Activated T-helper 1 cell treated with anti-CD3 and anti-CD28 coated beads, Interleukin-2, amount 50 U/mL, for 16 hours (primary cell): ENCODE results near the gene ERAS.
"Not testable (repeated sequence)": the region's sequence is repeated elsewhere in the genome, so short reads cannot be mapped to it uniquely, and the experiment has no call there.

Experiments used
- DNase-seq, 2 donors: peaks; one replicate each; pipeline ENCODE4 v3.0.0-alpha.2; 2020; ENCODE audit warnings: low read depth in 1 of 2, low spot score in 1 of 2

Gene ERAS

GRCh38 chrX:48794911-48795515 is 31.3 kb upstream of the ERAS start:
- DNase-seq, result no peak

DNA sequence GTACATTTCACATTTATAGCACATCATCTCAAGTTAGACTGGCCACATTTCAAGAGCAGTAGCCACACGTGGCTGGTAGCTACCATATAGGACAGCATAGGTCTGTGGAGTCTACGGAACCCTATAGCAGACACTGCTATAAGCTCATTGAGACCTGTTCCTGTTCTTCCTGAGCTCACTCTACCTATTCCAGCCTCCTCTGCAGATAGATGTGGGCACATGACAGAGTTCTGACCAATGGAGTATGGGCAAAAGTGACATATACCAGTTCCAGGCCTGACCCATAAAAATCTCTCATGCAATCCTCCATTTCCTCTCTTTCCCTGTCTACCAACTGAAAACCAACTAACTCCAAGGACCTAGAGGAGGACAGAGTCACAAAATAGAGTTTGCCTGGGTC is 28.0 kb upstream of the ERAS start:
- DNase-seq, result no peak

DNA sequence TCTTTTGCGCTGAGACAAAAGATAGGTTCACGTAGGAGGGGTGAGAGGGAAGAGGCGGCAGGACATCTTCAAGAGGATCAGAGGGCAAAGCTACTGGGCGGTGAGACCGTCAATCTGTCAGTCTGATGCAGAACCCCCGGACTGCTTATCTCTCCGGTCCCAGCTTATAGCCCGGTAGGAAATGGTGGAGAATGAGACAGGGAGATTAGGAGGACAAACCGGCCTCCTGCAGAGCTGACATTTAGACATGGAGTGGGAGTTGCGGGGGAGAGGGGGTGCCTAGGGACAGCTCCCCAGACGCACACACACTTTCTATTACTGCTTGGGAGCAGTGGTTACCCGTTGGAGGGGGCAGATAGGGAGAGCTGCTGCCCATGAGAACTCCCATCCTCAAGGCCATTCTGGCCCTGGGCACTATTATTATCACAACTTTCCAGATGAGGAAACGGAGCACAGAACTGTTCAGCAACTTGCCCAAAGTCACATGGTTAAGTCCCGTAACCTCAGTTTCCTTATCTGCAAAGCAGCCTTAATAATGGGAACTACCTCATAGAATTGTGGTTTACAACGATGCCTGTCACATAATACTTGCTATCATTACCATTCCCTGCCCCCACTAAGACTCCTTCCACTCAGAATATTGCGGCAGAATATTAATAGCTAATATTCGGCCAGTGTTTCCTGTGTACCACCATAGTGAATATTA is 25.6 kb upstream of the ERAS start:
- no peak for DNase-seq

DNA sequence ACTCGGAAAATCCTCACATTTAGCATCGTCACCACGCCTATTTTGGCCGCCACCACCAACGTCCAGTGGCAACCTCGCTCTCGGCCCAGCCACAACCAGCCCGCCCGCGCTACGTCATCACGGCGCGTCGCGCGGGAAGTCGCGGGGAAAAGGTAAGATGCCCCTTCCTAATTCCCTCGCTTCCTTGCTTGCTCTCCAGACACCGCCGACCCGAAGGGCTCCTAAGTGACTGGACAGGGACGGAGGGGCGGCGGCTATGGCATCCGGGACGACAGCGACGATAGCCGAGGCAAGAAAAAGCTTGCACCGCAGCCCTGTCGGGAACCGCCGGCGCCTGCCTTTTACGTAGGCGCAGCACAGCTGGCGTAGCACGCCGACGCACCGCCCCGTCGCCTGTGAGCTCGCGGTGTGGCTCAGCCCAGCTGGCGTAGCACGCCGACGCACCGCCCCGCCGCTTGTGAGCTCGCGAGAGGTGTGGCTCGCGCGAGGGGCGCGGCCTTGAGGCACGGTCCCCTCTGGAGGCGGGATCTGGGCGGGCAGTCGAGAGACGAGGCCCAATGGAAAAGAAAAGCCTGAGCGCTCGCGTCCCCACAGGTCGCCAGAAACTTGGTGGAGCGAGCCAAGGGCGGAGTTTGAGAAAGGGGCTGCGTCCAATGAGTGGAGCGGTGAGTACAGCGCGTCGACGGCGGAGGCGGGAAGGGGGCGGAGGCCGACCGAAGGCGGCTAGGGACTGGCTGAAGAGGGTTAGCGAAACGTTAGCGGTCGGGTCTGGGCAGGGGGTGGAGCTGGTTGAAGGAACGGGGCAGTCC is 24.8 kb upstream of the ERAS start, which contains the start of gene HDAC6:
TSS of gene HDAC6 (plus strand) at position 788 of the 809 bp plus-strand sequence. CDS start 626 bp downstream, outside the sequence.
- DNase-seq, result peak; percentile 83 to 88

DNA sequence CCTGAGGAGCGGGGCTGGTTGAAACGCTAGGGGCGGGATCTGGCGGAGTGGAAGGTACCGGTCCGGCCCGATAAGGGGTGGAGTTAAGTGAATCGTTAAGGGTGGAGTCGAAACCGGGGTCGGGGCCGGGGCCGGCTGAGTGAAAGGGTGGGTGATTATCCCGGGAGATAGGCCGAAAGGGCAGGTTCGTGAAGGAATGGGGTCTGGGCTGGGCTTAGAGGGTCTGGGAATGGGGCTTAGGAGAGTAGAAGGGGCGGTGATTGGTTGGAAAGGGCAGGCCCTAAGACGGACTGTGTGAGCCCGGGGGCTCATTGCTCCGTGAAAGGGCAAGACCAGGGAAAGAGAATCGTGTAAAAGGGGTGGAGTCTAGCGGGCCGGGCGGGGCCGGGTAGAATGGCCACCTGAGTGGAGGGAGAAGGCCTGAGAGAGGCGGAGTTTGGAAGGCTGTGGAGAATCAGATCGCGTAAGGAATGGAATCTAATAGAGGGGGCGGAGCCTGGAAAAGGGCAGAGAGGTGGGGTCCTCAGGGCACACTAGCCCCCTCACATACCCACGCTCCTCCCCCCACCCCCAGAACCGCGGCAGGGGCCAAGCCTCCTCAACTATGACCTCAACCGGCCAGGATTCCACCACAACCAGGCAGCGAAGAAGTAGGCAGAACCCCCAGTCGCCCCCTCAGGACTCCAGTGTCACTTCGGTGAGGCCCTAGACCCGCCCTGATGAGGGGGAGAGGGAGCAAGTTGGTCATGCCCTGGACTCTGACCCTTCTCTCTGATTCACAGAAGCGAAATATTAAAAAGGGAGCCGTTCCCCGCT is 24.0 kb upstream of the ERAS start:
- peak; percentile 6 to 36 for DNase-seq

- no peak for DNase-seq
Measured at GRCh38 chrX:48802905-48803200, 23.5 kb upstream of the ERAS start.

- DNase-seq, result no peak
Measured at GRCh38 chrX:48806081-48806480, 20.2 kb upstream of the ERAS start.

DNA sequence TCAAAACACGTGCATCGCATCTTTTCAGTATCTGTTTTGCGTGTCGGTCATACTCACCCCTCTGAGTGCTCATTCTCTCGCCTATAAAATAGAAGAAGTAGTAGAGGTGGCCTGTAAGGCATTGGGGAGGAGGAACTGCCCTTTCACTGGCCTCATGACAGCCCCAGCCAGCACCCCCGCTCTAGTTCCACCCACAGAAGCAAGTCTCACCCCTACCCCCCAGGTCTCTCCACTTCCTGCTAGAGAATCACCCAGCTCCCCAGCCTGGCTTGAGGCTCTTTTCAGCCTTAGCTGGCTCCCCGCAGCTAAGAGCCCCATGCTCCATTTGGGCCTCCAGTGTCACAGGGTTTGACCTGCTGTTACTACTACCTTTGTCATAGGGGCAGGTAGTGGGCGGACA is 12.7 kb upstream of the ERAS start:
- DNase-seq, result no peak

GRCh38 chrX:48814722-48815121 is 11.6 kb upstream of the ERAS start:
- no peak for DNase-seq

- DNase-seq, result no peak
Measured at GRCh38 chrX:48815266-48815665, 11.0 kb upstream of the ERAS start.

- DNase-seq, result no peak
Measured at GRCh38 chrX:48816014-48816810, 10.1 kb upstream of the ERAS start.

DNA sequence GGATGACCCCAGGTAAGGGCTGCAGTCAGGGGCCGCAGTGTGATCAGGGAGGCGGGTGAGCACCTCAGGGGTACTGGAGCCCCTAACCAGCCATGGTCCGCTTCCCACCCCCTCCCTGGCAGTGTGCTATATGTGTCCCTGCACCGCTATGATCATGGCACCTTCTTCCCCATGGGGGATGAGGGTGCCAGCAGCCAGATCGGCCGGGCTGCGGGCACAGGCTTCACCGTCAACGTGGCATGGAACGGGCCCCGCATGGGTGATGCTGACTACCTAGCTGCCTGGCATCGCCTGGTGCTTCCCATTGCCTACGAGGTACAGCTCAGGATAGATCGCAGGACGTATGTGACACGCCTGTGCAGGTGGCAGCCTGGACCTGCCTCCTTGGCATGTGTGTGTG is 8.2 kb upstream of the ERAS start:
- DNase-seq, result no peak

DNA sequence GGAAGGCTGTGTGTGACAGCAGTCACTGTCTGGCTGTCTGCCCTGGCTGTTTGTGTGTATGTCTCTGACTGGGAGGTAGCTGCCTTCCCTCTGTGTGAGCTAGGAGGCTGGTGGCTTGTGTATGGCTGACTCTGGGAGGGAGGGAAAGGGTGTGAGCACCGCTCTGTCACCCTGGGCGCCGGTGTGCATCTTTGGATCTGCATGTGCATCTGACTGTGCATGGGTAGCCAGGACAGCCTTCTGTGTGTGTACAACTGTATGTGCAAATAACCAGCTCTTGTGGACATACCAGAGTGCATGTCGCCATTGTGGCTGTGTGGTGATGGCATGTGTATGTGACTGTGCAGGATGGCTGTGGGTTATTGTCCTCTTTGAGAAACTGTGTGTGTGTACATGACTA is 7.4 kb upstream of the ERAS start:
- no peak for DNase-seq

DNA sequence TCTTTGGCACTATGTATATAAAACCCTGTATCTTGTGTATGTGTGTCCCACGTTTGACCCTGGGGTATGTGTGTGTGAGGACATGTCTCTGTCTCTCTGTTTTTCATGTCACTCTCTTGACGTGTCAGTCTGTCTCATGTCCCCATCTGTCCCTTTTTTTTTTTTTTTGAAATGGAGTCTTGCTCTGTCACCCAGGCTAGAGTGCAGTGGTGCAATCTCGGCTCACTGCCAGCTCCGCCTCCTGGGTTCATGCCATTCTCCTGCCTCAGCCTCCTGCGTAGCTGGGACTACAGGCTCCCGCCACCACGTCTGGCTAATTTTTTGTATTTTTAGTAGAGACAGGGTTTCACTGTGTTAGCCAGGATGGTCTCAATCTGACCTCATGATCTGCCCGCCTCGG is 6.9 kb upstream of the ERAS start:
- not testable (repeated sequence) for DNase-seq

DNA sequence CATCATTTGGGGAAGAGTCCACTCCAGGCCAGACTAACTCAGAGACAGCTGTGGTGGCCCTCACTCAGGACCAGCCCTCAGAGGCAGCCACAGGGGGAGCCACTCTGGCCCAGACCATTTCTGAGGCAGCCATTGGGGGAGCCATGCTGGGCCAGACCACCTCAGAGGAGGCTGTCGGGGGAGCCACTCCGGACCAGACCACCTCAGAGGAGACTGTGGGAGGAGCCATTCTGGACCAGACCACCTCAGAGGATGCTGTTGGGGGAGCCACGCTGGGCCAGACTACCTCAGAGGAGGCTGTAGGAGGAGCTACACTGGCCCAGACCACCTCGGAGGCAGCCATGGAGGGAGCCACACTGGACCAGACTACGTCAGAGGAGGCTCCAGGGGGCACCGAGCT is 3.3 kb upstream of the ERAS start:
- no peak for DNase-seq

GRCh38 chrX:48824066-48824465 is 2.2 kb upstream of the ERAS start:
- no peak for DNase-seq

- no peak for DNase-seq
Measured at GRCh38 chrX:48826876-48827653, 752 bp downstream of the ERAS start.

DNA sequence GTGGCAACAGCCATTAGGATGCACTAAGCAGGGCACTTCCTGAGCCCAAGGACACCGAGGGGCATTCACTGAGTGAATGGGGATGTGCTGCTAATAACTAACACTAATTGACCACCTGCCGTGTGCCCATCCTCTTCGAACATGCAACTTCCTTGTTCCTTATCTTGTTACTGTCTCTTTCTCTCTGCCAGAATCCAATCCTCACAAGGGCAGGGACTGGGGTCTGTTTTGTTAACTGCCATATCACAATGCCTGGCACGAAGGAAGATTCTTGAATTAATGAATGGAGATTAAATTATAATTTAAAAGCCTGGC is 1.3 kb downstream of the ERAS start:
- no peak for DNase-seq

GRCh38 chrX:48829016-48829735 is 2.9 kb downstream of the ERAS start:
- no peak for DNase-seq
